Uterus (tissue), 4 donors: Measurements from ENCODE around the gene SLC22A12. TPM values are rescaled to one million over a fixed set of nuclear protein-coding genes. Genes with fewer than 3 reads are reported as not detected.

Experiments used
- DNase-seq, 2 donors: peaks; one replicate each; pipeline ENCODE4 v3.0.0-alpha.2; 2019 to 2020
- H3K27ac ChIP-seq, 2 donors: fragments of 200-600 bp; sonication (generic); 1 replicate in 1 of 2; 2 replicates in 1 of 2; pipeline ENCODE4 v1.5.1; 2016 to 2018
- H3K27me3 ChIP-seq, 2 donors: fragments of 200-600 bp; sonication (generic); one replicate each; pipeline ENCODE4 v1.5.1; 2018 to 2019; ENCODE audit warnings: control low read depth in 1 of 2
- H3K36me3 ChIP-seq, 2 donors: fragments of 200-600 bp; sonication (generic); one replicate each; pipeline ENCODE4 v1.5.1; 2019; ENCODE audit warnings: control low read depth in 1 of 2
- H3K4me1 ChIP-seq, 2 donors: fragments of 200-600 bp; sonication (generic); one replicate each; pipeline ENCODE4 v1.5.1; 2018 to 2019; ENCODE audit warnings: control low read depth in 1 of 2
- H3K4me3 ChIP-seq, 2 donors: fragments of 200-600 bp; sonication (generic); 1 replicate in 1 of 2; 2 replicates in 1 of 2; pipeline ENCODE4 v1.5.1; 2018 to 2019; ENCODE audit warnings: mild to moderate bottlenecking in 1 of 2
- H3K9me3 ChIP-seq, 2 donors: fragments of 200-600 bp; sonication (generic); one replicate each; pipeline ENCODE4 v1.5.1; 2019; ENCODE audit warnings: control low read depth in 1 of 2
- POLR2A ChIP-seq, 2 donors: fragments of 450-650 bp; IDR thresholded peaks; one replicate each; pipeline ENCODE4 v1.6.1; 2016; ENCODE audit warnings: antibody characterized with exemption in 2 of 2, mild to moderate bottlenecking in 1 of 2, moderate library complexity in 1 of 2
- intact Hi-C: fragments of 100-400 bp; cut with DNase I; formaldehyde crosslinking; loops from one replicate; pipeline ENCODE4 v1.15.1; 2023; ENCODE audit warnings: low total_unique reads
- total RNA-seq, 4 donors: library from RNA; depleted of rRNA in 3 of 4; stranded (reverse); fragments of >200 nt in 3 of 4; gene quantifications; one replicate each; pipeline versions ENCODE4 v1.1.0 to v1.2.4, GENCODE V29; 2014 to 2023
- TF ChIP-seq, protein P1 (sequence below), 4 experiments: fragments of 200-600 bp in 2 of 4; fragments of 450-650 bp in 2 of 4; sonication (generic) in 2 of 4; IDR thresholded peaks; one replicate each; pipeline ENCODE4 v1.5.1; 2016 to 2019; ENCODE audit warnings: antibody characterized with exemption in 4 of 4, mild to moderate bottlenecking in 2 of 4, moderate library complexity in 1 of 4
- donor health status: DM: yes; HTN: yes; CAD: no.

The SLC22A12 gene
- total RNA-seq, 4 donors from 2014 or later = not detected

DNA sequence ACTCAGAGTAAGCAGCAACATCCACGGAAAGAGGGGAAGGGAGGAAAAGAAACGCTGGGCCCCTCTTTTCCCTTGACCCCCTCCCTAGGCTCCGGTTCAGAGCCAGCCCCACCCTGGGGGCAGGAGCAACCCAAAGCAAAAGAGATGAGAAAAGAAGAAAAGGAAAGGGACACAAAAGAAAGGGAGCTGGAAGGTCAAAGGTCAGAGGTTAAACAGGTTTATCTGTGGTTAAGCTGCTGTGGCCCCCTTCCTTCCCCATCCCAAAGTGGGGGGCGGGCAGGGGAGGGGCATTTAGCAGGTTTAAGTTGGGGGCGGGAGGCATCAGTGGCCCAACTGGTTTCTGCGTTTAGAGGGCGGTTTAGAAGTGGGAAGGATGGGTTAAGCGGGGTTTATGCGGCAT is 35.6 kb downstream of the SLC22A12 start:
- no peak for DNase-seq
- Histone ChIP-seq H3K27ac (no peak overlapping the region), H3K4me3 (no peak overlapping the region), H3K9me3 (no peaks in the 10 kb centered on the region), H3K36me3 (no peaks in the 10 kb centered on the region), H3K27me3 (no peaks in the 10 kb centered on the region), H3K4me1 (no peaks in the 10 kb centered on the region)
- TF ChIP-seq, protein P1, sequence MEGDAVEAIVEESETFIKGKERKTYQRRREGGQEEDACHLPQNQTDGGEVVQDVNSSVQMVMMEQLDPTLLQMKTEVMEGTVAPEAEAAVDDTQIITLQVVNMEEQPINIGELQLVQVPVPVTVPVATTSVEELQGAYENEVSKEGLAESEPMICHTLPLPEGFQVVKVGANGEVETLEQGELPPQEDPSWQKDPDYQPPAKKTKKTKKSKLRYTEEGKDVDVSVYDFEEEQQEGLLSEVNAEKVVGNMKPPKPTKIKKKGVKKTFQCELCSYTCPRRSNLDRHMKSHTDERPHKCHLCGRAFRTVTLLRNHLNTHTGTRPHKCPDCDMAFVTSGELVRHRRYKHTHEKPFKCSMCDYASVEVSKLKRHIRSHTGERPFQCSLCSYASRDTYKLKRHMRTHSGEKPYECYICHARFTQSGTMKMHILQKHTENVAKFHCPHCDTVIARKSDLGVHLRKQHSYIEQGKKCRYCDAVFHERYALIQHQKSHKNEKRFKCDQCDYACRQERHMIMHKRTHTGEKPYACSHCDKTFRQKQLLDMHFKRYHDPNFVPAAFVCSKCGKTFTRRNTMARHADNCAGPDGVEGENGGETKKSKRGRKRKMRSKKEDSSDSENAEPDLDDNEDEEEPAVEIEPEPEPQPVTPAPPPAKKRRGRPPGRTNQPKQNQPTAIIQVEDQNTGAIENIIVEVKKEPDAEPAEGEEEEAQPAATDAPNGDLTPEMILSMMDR (IDR thresholded peaks at IDR 0.05) = no peak
- no peak for TF ChIP-seq POLR2A (IDR thresholded peaks at IDR 0.05)
- intact Hi-C loops = no loop called here

DNA sequence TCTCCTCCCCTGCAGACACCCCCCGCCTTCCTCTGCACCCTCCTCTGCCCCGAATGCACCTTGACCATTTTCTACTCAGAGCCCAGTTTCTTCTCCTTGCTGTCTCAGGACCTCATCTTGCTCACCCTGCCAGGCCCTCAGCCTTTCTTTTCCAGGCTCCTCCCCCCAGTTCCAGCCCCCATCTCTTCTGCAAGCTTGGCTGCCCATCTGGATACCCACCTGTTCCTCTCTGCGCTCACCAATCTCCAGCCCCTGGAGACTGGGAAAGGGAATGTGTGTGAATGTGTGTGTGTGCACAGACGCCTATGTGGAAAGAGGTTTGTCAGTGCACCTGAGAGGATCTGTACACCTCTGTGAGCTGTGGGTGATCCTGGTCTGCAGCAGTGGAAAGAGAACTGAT is 36.4 kb downstream of the SLC22A12 start:
- Histone ChIP-seq H3K36me3 (no peaks in the 10 kb centered on the region), H3K4me3 (no peak overlapping the region), H3K27me3 (no peaks in the 10 kb centered on the region), H3K9me3 (no peaks in the 10 kb centered on the region), H3K27ac (no peak overlapping the region), H3K4me1 (no peaks in the 10 kb centered on the region)
- TF ChIP-seq, protein P1 (IDR thresholded peaks at IDR 0.05) = no peak
- TF ChIP-seq POLR2A (IDR thresholded peaks at IDR 0.05) = no peak
- DNase-seq = no peak
- intact Hi-C loops = no loop called here

DNA sequence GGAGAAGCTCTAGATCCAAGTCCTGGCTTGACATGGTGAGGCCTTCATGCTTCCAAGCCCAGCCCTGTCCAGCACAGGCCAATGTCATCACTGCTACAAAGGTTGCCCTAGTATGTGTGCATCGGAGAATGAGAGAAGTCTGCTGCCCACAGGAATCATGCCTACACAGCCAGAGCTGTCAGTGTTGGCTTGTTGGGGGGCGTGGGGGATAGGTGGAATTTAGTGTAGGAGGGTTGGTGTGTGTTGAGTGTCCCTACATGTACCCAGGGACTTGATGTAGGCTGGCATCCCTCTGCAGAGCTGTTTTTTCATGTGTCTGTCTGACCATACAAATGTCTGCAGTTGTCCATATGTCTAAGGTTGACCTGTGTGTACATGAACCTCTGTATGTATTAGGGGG is 37.6 kb downstream of the SLC22A12 start:
- no peaks in the 10 kb centered on the region for H3K27me3 ChIP-seq
- TF ChIP-seq POLR2A (IDR thresholded peaks at IDR 0.05) = no peak
- TF ChIP-seq, protein P1 (IDR thresholded peaks at IDR 0.05) = no peak
- no peaks in the 10 kb centered on the region for H3K9me3 ChIP-seq
- no peaks in the 10 kb centered on the region for H3K4me1 ChIP-seq
- intact Hi-C loops = no loop called here
- DNase-seq = no peak
- no peaks in the 10 kb centered on the region for H3K36me3 ChIP-seq
- no peak overlapping the region for H3K4me3 ChIP-seq
- H3K27ac ChIP-seq = no peak overlapping the region

DNA sequence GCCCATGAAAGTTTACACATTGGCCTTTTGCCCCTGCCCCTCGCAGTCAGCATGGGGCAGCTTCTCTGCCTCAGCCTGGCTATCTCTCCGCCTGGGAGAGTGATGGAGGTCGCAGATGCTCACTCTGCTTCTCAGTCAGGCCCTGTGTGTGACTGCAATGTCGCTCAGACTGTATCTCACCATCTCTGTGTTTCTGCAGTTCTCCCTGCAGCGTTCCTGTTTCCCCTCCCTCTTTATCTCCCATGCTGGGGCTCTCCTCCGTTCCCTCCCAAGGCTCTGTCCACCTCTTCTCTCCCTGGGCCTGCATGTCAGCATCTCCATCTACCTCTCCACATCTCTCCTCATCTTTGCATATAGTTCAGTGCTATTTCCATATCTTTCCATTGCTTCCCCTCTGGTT is 38.1 kb downstream of the SLC22A12 start:
- TF ChIP-seq POLR2A (IDR thresholded peaks at IDR 0.05) = no peak
- TF ChIP-seq, protein P1 (IDR thresholded peaks at IDR 0.05) = no peak
- no peaks in the 10 kb centered on the region for H3K36me3 ChIP-seq
- DNase-seq = no peak
- intact Hi-C loops = no loop called here
- peak overlapping the region in 1 of 2 donors; percentile 27 for H3K27ac ChIP-seq
- no peaks in the 10 kb centered on the region for H3K9me3 ChIP-seq
- H3K4me3 ChIP-seq = no peak overlapping the region
- no peaks in the 10 kb centered on the region for H3K27me3 ChIP-seq
- H3K4me1 ChIP-seq = no peaks in the 10 kb centered on the region

DNA sequence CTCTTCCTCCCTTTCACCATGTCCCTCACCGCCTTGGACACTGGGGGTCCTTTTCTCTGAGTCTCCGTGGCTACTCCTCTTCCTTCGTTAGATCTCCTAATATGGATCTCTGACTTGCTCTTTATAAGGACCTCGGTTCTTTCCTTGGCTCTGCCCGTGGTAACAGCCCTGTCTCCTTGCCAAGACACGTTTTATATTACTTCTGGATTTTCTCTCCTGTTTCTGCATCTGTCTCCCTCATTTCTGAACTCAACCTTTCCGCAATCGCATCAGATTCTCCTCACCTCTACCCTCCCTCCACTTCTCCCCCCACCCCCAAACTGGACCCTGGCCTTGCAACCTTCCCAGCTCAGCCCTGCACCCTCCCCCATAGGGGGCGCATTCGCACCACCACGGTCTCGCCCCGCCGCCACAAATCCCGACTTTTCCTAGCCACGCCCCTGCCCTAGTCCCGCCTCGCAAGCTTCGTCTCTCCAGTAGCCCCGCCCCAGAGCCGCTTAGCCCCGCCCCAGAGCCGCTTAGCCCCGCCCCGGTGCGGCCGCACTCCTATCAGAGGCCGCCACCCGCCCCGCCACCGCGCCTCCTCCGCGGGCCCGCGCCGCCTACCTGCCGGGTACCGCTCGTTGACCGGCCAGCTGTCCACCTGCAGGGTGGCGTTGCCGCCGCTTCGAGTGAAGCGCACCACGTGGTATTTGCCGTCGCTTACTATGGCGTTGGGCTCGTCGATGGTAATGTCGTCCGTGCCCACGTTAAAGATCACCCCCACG is 39.0 kb downstream of the SLC22A12 start:
- no peaks in the 10 kb centered on the region for H3K9me3 ChIP-seq
- peak overlapping the region in 1 of 2 donors; percentile 27 for H3K27ac ChIP-seq
- H3K4me3 ChIP-seq = no peak overlapping the region
- no peak for TF ChIP-seq POLR2A (IDR thresholded peaks at IDR 0.05)
- TF ChIP-seq, protein P1 (IDR thresholded peaks at IDR 0.05) = peak in 1 of 4 experiments; percentile 25
- no peaks in the 10 kb centered on the region for H3K27me3 ChIP-seq
- peak; percentile 47 to 62 for DNase-seq
- no peaks in the 10 kb centered on the region for H3K36me3 ChIP-seq
- intact Hi-C loops = no loop called here
- H3K4me1 ChIP-seq = no peaks in the 10 kb centered on the region
